22Rv1 (cell line): Measurements from ENCODE around the gene HBQ1.
"Not testable (repeated sequence)": the region's sequence is repeated elsewhere in the genome, so short reads cannot be mapped to it uniquely, and the experiment has no call there.

Source experiments
- CTCF ChIP-seq: fragments of 450-650 bp; IDR thresholded peaks from 2 replicates; pipeline ENCODE4 v1.5.1; 2017; ENCODE audit warnings: mild to moderate bottlenecking
- ZFX ChIP-seq: fragments of 450-650 bp; IDR thresholded peaks from 2 replicates; pipeline ENCODE4 v1.6.1; 2017; ENCODE audit warnings: antibody characterized with exemption, borderline replicate concordance

GRCh38 chr16:211631-212180, 31.4 kb downstream of the HBQ1 start:
- TF ChIP-seq CTCF, ZFX: not testable (repeated sequence)
